Activated CD4-positive, CD25-positive, alpha-beta regulatory T cell (primary cell): Measurements from ENCODE around the gene PCDHB15.
"Not testable (repeated sequence)": the region's sequence is repeated elsewhere in the genome, so short reads cannot be mapped to it uniquely, and the experiment has no call there.

ENCODE experiments used
- DNase-seq, 4 experiments: peaks; one replicate each; lab custom pipeline; 2025; lab: John Stamatoyannopoulos, UW

PCDHB15 gene

GRCh38 chr5:141247434-141247833, 2.2 kb downstream of the PCDHB15 start:
- not testable (repeated sequence) for DNase-seq

GRCh38 chr5:141250576-141250975, 5.4 kb downstream of the PCDHB15 start:
- DNase-seq, result no peak

- DNase-seq, result no peak
Measured at GRCh38 chr5:141258464-141258863, 13.3 kb downstream of the PCDHB15 start.

- DNase-seq, result no peak
Measured at GRCh38 chr5:141258948-141259347, 13.8 kb downstream of the PCDHB15 start.

- DNase-seq, result no peak
Measured at GRCh38 chr5:141260458-141261237, 15.5 kb downstream of the PCDHB15 start.

GRCh38 chr5:141261238-141261546, 16.0 kb downstream of the PCDHB15 start:
- no peak for DNase-seq

GRCh38 chr5:141269195-141269594, 24.0 kb downstream of the PCDHB15 start:
- no peak for DNase-seq

GRCh38 chr5:141272906-141273305, 27.7 kb downstream of the PCDHB15 start:
- DNase-seq, result no peak

GRCh38 chr5:141298376-141298775, 53.2 kb downstream of the PCDHB15 start:
- DNase-seq, result no peak
